ENCODE results near the gene TOGARAM1. TPM values are rescaled to one million over a fixed set of nuclear protein-coding genes. Genes with fewer than 3 reads are reported as not detected.

TOGARAM1 gene
- total RNA-seq, 2 experiments from 2014 or later, result 13.2 to 17.8 TPM

- intact Hi-C loops (cut with DNase I, micrococcal nuclease), result no loop called here
- CTCF ChIA-PET, result interaction anchor here (1.1 kb wide), 1 partner anchor 174 kb away, joined by 3 read pairs; no protein-coding TSS in a partner anchor
Observed at GRCh38 chr14:45094275-45094674, 132.3 kb downstream of the TOGARAM1 start.

DNA sequence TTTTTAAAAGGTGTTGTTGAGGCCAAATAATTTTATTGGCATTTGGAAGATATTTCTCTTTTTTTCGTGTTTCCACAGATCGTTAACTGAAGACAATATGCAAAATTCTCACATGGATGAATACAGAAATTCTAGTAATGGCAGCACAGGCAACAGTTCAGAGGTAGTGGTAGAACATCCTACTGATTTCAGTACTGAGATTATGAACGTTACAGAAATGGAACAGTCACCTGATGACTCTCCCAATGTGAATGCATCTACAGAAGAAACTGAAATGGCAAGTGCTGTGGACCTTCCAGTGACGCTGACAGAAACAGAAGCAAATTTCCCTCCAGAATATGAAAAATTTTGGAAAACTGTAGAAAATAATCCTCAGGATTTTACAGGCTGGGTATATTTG lies 133.2 kb downstream of the TOGARAM1 start:
- Histone ChIP-seq H3K9me3 (ENCODE audit: control insufficient read depth in 1 of 2, insufficient read depth in 1 of 2, low read length in 2 of 2) (peaks cover 0 to 3% of the 10 kb centered on the region in 2 experiments), H3K4me3 (ENCODE audit: low read length) (no peak overlapping the region), H3K27ac (ENCODE audit: low read depth in 1 of 2, low read length in 2 of 2) (no peak overlapping the region), H3K27me3 (ENCODE audit: control insufficient read depth in 1 of 2, insufficient read depth in 2 of 2, low read length in 2 of 2) (no peaks in the 10 kb centered on the region), H3K4me1 (ENCODE audit: insufficient read depth, low read length) (no peaks in the 10 kb centered on the region), H3K36me3 (ENCODE audit: insufficient read depth, low read length) (peaks cover 42% of the 10 kb centered on the region)
- Mint-ChIP-seq H3K36me3 (ENCODE audit: low read depth) (peaks cover 65% of the 10 kb centered on the region), H3K27me3 (no peaks in the 10 kb centered on the region), H3K27ac (no peak overlapping the region), H3K9me3 (no peaks in the 10 kb centered on the region), H3K4me3 (no peak overlapping the region), H3K4me1 (ENCODE audit: low read depth) (peaks cover 37% of the 10 kb centered on the region)
- ATAC-seq (ENCODE audit: poor library complexity) (no peak), DNase-seq (no peak)
- ChIA-PET CTCF (interaction anchor here (0.7 to 1.5 kb wide), 2 partner anchors 11 to 40 kb away, joined by 3 to 4 read pairs; partner anchors contain the start of gene PRPF39), POLR2A (no interaction called here)
- TF ChIP-seq CTCF (IDR thresholded peaks at IDR 0.05), result no peak
- intact Hi-C loops (cut with DNase I, micrococcal nuclease), result no loop called here

More at GRCh38 chr14:45094275-45094674, 132.3 kb downstream of the TOGARAM1 start:
- Mint-ChIP-seq H3K9me3 (no peaks in the 10 kb centered on the region), H3K4me3 (no peak overlapping the region), H3K27me3 (no peaks in the 10 kb centered on the region), H3K27ac (no peak overlapping the region), H3K36me3 (ENCODE audit: low read depth) (peaks cover 56% of the 10 kb centered on the region), H3K4me1 (ENCODE audit: low read depth) (peaks cover 45% of the 10 kb centered on the region)
- Histone ChIP-seq H3K4me1 (ENCODE audit: insufficient read depth, low read length) (peaks cover 3% of the 10 kb centered on the region), H3K9me3 (ENCODE audit: control insufficient read depth in 1 of 2, insufficient read depth in 1 of 2, low read length in 2 of 2) (peaks cover 0 to 3% of the 10 kb centered on the region in 2 experiments), H3K4me3 (ENCODE audit: low read length) (no peak overlapping the region), H3K36me3 (ENCODE audit: insufficient read depth, low read length) (peaks cover 37% of the 10 kb centered on the region), H3K27ac (ENCODE audit: low read depth in 1 of 2, low read length in 2 of 2) (no peak overlapping the region), H3K27me3 (ENCODE audit: control insufficient read depth in 1 of 2, insufficient read depth in 2 of 2, low read length in 2 of 2) (no peaks in the 10 kb centered on the region)
- DNase-seq (no peak), ATAC-seq (ENCODE audit: poor library complexity) (no peak)
- POLR2A ChIA-PET, result no interaction called here
- TF ChIP-seq CTCF (IDR thresholded peaks at IDR 0.05), result no peak

GRCh38 chr14:45096218-45096617 lies 134.2 kb downstream of the TOGARAM1 start:
- intact Hi-C loops (cut with DNase I, micrococcal nuclease), result no loop called here
- ChIA-PET CTCF (interaction anchor here (0.7 to 1.5 kb wide), 2 partner anchors 12 to 18 kb away, joined by 3 to 4 read pairs; partner anchors contain the start of gene PRPF39), POLR2A (no interaction called here)
- H3K27ac ChIP-seq (ENCODE audit: low read depth in 1 of 2, low read length in 2 of 2), result no peak overlapping the region
- H3K27me3 Mint-ChIP-seq, result no peaks in the 10 kb centered on the region
- H3K4me1 ChIP-seq (ENCODE audit: insufficient read depth, low read length), result no peaks in the 10 kb centered on the region
- H3K4me1 Mint-ChIP-seq (ENCODE audit: low read depth), result peaks cover 26% of the 10 kb centered on the region
- peaks cover 75% of the 10 kb centered on the region for H3K36me3 Mint-ChIP-seq (ENCODE audit: low read depth)
- peaks cover 53% of the 10 kb centered on the region for H3K36me3 ChIP-seq (ENCODE audit: insufficient read depth, low read length)
- TF ChIP-seq CTCF (IDR thresholded peaks at IDR 0.05), result no peak
- no peak for DNase-seq
- no peak overlapping the region for H3K4me3 ChIP-seq (ENCODE audit: low read length)
- no peaks in the 10 kb centered on the region for H3K27me3 ChIP-seq (ENCODE audit: control insufficient read depth in 1 of 2, insufficient read depth in 2 of 2, low read length in 2 of 2)
- no peak for ATAC-seq (ENCODE audit: poor library complexity)
- peaks cover 0 to 3% of the 10 kb centered on the region in 2 experiments for H3K9me3 ChIP-seq (ENCODE audit: control insufficient read depth in 1 of 2, insufficient read depth in 1 of 2, low read length in 2 of 2)
- H3K9me3 Mint-ChIP-seq, result no peaks in the 10 kb centered on the region
- no peak overlapping the region for H3K27ac Mint-ChIP-seq
- no peak overlapping the region for H3K4me3 Mint-ChIP-seq
